Peyer's patch (tissue), 4 donors: ENCODE measurements around the gene ITGAE.

Source experiments
- CTCF ChIP-seq, 6 experiments: fragments of 450-650 bp in 4 of 6; fragments of 200-600 bp in 2 of 6; sonication (generic) in 1 of 6; IDR thresholded peaks; one replicate each; pipeline ENCODE4 v1.5.1; 2017 to 2019; ENCODE audit warnings: antibody characterized with exemption in 6 of 6, mild to moderate bottlenecking in 3 of 6, moderate library complexity in 1 of 6
- POLR2A ChIP-seq, 2 donors: fragments of 450-650 bp; IDR thresholded peaks; one replicate each; pipeline ENCODE4 v1.5.1; 2017; ENCODE audit warnings: antibody characterized with exemption in 2 of 2, mild to moderate bottlenecking in 2 of 2, moderate library complexity in 2 of 2

GRCh38 chr17:3782751-3783150, 18.2 kb downstream of the ITGAE start:
- no peak for TF ChIP-seq POLR2A (IDR thresholded peaks at IDR 0.05)
- no peak for TF ChIP-seq CTCF (IDR thresholded peaks at IDR 0.05)
